GM19238 (cell line): ENCODE results near the gene AKT1.

Source experiments
- DNase-seq: peaks from one replicate; pipeline ENCODE4 v3.0.0; 2011; ENCODE audit warnings: low spot score; ENCODE audit not compliant: insufficient read length

The AKT1 gene

DNA sequence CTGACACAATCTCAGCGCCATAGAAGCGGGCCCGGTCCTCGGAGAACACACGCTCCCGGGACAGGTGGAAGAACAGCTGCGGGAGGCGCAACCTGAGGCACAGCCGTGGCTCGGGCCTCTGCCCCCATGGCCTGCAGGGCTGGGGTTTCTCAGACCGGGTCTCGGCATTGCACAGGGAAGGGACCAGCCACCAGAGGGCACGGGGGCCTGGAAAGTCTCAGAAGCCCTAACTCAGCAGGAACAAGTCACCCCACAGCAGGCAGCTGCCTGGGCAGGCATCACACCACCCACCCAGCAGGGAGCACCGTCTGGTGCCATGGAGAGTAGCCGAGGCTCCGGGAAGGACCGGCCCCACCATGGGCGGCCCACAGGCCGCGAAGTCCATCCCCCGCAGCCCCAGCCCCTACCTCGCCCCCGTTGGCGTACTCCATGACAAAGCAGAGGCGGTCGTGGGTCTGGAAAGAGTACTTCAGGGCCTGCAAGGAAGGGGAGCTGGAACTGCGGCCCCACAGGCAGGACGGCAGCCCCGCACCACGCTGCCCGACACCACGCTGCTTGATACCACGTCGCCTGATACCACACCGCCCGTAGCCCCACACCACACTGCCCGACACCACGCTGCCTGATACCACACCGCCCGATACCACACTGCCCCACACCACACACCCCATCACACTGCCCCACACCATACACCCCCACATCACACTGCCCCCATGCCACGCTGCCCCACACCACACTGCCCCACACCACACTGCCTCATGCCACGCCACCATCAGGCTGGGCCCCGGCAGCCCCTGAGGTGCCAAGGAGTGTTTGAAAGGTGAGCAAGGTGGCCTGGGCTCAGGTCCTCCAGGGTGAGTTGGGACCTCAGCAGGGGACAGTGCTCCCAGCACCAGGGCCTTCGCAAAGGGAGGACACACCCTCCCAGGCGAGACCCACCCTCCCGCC lies 21.8 kb downstream of the AKT1 start:
- DNase-seq = no peak

DNA sequence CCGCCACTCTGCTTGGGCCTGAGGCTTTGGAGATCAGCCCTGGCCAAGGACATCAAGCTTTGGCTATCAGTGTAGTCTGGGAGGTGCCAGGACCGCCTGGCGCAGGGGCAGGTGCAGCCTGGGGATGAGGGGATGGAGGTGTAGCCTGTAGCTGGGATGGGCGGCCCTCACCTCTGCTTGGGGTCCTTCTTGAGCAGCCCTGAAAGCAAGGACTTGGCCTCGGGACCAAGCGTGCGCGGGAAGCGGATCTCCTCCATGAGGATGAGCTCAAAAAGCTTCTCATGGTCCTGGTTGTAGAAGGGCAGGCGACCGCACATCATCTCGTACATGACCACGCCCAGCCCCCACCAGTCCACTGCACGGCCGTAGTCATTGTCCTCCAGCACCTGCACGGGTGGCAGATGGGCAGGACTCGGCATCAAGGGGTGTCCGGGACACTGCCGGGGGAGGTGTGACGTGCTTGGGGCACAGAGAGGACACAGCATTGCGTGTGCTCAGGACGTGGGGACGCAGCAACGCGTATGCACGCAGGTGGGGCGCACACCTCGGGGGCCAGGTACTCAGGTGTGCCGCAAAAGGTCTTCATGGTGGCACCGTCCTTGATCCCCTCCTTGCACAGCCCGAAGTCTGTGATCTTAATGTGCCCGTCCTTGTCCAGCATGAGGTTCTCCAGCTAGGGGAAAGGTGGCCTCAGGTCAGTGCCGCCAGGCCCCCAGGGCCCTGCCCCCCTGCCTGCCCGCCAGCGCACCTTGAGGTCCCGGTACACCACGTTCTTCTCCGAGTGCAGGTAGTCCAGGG lies 22.6 kb downstream of the AKT1 start:
- no peak for DNase-seq

DNA sequence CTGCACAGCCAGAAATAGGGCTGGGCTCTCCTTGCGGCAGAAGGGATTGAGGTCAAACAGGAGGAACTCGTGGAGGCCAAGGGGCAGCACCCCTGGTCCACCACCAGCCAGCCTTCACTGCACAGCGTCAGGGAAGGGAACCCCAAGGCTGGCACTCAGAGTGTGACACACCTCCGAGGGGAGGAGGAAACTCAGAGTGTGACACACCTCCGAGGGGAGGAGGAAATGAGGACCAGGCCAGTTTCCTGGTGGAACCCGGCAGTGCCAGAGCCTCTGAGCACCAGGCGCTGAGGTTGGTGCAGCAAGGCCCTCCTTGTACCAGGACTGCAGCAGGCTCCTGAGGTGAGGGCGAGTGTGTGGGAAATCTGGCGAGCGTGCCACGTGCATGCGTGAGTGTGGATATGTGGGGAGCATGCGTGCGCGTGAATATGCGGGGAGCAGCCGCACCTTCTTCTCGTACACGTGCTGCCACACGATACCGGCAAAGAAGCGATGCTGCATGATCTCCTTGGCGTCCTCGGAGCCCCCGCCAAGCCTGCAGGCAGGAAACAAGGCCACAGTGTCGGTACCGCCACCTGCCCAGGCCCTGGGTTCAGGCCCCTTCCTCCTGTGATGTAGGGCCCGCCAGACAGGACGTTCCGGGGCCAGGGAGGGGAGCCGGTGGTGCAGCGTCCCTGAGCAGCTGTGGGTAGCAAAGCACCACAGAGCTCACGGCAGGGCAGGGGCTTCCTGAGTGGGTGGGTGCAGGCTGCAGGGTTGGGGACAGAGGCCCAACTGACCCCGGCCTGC lies 23.4 kb downstream of the AKT1 start:
- DNase-seq = no peak

DNA sequence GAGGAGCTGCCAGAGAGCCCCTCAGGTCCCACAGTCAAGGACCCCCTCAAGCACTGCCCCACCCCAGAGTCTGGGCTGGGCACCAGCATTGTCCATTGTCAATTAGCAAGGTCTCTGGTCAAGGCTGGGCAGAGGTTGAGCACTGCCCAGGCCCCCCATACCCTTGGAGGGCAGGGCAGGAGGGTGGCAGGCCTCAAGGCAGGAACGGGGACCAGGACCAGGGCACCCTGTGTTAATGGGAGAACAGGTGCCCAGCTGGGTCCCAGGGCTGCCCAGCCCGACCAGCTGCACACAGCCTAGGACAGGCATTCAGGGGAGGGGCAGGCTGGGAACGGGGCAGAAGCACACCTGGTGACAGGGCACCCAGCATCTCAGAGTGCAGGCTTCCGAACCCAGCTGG lies 24.2 kb downstream of the AKT1 start:
- no peak for DNase-seq

DNA sequence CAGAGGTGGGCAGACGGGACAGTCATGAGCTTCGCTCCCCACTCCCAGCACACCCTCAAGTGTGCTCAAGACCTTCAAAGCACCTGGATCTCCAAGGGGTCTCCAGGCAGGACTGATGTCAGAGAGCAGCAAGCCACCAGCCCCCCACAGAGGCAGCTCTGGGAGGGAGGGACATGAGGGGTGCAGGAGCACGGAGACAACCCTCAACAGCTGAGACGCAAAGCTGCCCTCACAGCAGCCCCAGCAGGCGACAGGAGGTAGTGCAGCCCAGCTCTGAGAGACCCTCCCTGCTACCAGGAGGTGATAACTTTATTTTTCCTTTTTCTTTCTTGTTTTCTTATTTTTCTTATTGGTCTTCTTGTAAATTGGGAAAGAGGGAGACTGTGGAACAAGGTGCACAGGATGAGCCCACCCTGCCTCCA lies 24.7 kb downstream of the AKT1 start:
- no peak for DNase-seq

DNA sequence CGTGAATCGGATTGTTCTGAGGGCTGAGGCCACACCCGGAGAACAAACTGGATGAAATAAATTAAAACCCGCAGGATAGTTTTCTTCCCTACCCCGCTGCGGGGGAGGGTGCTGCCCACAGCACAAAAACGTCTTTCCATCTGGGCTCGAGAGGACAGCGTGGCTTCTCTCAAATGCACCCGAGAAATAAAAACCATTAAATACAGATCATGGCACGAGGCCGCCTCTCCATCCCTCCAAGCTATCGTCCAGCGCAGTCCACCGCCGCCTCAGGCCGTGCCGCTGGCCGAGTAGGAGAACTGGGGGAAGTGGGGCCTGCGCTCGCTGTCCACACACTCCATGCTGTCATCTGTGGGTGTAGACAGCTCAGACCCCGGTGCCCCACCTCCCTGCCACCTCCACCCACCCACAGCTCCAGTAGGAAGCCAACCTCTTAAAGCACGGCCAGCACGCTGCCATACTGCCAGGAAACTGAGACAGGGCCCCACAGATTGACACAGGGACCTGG lies 25.4 kb downstream of the AKT1 start:
- no peak for DNase-seq

DNA sequence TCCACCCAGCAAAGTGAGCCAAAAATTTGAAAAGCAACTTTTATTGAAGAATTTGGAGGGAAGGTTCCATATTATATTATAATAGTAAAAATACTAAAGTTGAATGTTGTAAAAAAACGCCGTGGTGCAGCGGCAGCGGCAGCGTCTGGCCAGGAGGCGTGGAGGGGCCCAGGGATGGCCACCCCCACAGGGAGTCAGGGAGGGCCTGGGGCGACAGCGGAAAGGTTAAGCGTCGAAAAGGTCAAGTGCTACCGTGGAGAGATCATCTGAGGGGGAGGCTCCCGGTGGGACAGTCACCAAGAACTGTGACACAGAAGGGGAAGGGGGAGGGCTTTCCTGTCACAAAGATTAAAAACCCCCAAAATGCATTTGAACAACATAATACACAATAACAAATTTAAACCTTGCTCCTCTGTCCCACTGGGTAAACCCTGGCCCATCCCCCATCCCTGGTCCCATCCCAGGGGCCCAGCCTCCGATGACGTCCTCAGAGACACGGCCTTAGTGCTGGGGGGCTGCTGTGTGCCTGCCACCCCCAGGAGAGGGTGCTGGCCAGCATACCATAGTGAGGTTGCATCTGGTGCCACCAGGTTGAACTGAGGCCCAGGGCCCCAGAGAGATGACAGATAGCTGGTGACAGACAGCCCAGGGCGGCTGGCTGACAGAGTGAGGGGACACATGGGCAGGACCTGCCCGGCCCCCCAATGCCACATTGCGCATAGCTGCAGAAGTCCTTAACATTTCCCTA lies 26.1 kb downstream of the AKT1 start:
- DNase-seq = no peak

DNA sequence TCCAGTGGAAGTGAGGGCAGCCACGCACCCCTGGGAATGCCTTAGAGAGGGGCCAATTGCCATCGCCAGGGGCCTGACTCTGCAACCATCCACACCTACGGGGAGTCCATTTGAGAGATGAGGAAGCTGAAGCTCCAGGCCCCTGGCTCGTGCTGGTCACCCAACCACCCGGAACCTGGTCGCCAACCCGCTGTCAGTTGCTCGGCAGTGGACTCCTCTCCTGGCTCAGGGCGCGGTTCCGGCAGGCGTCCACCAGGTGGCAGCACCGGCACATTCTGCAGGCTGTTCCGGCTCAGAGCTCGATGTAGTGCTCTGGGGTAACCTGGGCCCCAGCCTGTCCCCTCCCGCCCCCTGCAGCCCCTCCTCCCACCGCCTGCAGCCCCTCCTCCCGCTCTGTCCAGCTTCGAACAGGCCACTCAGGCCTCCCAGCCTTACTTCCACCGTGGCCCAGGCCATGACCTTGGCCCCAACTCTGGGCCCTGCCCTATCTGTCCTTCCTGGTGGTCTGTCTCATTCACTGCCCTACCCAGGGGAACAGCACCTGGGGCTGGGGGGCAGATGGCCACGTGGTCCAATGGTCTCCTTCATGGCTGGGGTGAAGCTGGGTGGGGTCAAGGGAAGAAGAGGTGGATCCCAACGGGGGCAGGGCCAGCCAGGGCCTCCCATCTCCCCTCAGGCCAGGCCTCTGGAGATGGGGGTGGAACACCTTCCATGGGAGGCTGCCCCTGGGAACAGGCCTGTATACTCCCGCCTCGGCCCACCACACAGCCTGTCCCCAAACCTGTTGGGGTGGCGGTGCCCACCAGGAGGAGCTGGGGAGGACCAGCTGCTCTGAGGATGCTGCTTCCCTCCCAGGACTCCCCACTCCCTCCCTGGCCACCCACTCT lies 26.9 kb downstream of the AKT1 start:
- peak; percentile 90 for DNase-seq

DNA sequence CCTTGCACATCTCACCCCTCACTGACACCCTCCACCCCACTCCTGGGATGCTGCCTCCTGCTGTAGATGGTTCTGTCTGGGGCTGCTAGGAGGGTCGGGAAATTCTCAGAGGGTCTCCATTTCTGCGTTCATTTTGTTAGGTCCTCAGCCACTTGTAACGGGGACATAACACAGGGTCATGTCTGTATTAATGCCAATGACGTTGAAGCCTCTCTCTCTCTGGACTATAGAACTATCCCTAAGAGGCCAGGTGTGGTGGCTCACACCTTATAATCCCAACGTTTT lies 28.0 kb downstream of the AKT1 start:
- DNase-seq = no peak

DNA sequence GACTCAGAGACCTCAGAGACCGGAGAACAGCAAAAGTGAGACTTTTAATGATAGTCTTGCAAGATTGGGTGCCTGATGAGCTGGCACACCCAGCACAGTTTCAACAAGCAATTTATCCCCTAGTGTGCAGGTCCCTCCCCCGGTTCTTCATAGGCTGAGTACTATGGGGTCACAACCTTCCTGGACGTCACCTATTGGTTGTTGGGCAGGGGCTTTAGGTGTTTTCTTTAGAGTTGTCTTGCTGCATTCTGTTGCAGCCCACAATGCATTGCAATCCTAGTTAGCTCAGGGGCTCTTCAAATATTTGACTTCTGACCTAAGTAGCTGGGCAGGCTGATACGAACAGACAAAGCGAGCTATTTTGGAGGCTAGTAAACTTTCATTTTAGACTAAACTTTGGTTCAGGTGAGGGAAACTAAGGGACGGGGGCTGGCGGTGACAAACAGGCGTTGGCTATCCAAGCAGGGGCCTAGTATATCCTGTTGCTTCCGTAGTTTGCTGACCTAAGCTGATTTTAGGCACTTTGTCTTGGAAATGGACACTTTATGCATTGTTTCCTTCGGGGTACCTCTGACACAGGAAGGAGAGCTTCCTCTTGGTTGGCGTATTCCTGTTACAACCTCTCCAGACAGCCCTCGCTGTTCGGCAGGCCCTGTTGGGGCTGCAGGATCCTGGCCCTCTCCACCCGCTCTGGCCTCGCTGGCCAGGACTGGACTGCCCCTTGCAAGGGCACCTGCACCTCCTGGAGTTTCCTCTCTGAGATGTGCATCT lies 28.5 kb downstream of the AKT1 start:
- no peak for DNase-seq

DNA sequence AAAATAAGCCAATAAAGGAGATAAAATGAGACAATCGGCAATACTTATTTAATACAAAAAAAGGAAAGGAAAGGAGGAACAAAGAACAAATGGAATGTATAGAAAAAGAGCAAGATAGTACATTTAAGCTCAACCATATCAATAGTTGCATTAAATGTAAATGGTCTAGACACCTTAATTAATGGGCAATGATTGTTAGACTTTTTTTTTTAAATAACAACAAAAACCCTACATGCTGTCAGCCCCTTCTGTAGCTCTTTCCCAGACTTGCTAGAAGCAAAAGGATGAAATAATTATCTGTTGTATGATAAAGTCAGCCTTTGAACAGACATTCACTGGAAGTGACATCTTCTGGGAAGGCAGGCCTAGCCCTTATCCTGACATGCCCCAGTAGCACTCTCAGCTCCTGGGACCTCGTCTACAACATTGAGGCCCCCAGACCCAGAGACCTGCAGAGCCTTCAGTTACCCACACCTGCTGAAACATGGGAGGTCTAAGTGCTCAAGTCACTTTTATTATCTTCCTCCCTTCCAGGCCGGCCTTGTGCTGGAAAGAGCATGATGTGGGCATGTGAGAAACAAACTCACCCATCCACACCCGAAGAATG lies 29.2 kb downstream of the AKT1 start:
- no peak for DNase-seq

DNA sequence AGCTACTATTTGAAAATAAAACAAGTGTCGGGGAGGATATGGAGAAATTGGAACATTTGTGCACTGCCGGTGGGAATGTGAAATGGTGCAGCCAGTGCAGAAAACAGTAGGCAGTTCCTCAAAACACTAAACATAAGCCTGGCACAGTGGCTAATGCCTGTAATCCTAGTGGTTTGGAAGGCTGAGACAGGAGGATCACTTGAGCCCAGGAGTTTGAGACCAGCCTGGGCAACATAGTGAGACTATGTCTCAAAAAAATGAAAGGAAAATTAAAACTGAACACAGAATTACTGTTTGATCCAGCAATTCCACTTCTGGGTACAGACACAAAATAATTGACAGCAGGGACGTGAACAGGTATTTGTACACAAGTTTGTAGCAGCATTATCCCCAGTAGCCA lies 30.0 kb downstream of the AKT1 start:
- no peak for DNase-seq

DNA sequence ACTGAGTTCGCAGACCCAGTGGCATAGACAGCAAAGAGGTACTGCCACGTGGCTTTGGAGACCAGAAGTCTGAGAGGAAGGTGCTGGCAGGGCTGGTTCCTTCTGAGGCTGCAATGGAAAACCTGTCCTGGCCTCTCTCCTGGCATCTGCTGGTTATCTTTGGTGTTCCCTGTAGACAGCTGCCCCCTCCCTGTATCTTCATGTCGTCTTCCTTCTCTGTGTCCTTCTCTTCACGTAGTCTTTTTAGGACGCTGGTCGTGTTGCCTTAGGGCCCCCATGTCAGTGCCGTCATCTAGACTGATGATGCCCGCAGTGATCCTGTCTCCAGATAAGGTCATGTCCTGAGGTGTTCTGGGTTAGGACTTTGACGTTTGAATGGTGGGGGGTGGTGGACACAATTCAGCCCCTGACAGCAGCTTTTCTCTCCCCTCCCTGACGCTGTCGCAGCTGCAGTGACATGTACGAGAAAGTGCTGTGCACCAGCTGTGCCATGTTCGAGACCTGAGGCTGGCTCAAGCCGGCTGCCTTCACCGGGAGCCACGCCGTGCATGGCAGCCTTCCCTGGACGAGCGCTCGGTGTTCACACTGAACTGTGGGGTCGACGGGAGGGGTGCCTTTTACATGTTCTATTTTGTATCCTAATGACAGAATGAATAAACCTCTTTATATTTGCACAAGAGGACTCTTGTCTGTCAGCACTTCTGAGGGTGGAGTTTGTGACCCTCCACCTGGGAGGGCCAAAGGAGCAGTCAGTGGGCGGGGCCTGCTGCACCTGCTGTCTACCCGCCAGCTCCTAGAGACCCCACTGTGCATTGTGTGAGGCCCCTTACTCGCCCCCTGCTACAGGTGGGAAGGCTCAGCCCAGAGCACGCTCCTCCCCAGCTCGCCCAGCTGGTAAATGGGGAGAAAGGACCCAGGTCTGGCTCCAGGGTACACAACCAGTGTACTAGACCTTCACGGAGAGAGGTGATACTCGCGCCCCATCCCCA lies 36.3 kb downstream of the AKT1 start:
- DNase-seq = no peak

DNA sequence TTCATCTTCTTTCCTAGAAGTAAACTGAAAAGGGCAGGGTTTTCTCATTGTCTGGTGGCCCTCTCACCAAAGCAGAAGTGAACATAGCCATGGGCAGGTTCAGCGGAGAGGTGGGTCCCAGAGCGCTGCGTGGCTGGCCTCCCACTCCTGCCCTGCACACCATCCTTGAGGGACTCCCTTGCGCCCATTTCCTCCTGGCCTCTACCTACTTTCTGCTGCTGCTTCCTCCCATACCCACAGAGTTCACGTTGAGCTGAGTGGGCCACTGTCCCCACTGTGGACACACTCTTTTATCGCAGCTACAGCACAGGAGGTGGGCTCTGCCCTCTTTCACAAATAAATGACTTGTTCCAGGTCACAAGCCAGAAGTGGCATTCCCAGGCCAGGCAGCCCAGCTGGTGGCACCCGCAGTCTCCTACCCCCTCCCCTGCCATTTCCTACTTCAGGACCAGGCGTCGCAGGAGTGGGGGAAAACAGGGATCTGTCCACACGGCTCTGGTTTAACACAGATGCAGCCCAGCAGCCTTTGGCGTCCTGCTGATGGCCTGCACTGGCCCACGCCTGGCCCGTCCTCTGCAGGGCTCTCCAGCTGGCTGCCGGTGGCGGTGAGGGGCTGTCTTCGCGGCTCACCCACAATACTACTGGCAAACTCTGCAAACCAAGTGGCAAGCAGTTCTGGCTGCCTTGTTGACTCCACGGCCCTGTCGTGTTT lies 37.7 kb downstream of the AKT1 start:
- DNase-seq = no peak

DNA sequence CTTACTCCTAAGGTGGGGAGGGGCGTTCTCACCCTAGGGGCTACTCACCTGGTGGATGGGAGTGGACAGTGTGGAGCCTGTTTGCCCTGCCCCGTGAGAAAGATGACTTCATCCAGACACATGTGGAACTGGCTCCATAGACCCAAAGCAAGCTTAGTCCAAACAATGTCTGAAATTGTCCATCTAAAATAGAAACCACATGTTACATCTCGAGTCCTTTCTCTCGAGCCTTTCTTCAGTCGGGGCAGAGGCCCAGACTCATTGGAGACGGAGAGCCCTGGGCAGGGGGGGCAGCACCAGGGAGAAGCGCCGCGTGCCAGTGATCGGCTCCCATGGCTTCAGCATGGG lies 38.3 kb downstream of the AKT1 start:
- DNase-seq = no peak

DNA sequence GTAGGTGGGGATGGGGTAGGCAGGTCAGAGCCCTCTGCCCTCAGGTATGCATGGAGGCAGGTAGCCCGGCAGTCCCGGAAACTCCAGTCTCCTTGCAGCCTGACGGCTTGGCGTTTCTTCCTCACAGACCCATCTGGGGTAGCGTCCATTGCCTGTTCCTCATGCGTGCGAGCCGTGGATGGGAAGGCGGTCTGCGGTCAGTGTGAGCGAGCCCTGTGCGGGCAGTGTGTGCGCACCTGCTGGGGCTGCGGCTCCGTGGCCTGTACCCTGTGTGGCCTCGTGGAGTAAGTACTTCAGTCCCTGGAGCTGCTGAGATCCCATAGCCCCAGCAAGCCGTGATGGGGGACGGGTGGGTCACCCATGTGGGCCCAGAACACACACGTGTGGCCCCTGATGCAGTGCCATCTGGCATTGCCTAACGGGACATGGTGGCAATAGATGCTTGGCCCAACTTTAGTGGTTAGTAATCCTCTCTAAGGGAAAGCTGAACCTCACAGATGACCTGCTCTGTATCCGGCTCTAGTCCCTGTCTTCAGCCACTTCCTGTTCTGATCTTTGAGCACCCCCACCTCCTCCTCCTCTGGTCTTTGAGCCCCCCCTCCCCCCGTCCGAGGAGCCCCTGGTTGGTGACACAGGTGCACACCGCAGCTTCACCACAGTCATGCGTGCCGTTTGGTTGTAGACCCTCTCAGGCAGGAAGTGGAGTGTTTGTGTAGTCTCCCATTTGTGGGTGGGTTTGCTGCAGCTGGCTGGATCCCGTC lies 38.9 kb downstream of the AKT1 start:
- no peak for DNase-seq
